ENCODE data around the gene POP7.

Gene POP7

DNA sequence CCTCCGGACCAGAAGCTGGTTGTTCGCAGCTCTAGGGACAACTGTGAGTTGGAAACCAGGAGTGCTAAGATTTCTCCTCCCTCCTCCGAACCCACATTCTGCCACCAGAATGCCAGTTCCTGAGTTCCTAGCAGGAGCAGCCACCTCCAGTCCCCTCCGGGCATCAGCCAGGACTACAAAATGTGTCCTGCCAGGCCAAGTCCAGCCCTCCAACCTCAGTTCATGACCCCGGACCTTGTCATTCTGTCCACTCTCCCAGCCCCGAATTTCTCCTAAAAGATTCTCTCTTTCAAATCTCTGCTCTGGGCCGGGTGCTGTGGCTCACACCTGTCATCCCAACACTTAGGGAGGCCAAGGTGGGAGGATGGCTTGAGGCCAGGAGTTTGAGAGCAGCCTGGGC is 29.8 kb downstream of the POP7 start:
- TF ChIP-seq ZNF565 (CRISPR knock-in tag; conservative IDR thresholded peaks at IDR 0.05; ENCODE audit: low read depth) (no peak), ISL1 (CRISPR knock-in tag; IDR thresholded peaks at IDR 0.05) (no peak), TOX (CRISPR knock-in tag; IDR thresholded peaks at IDR 0.05; ENCODE audit: borderline replicate concordance) (no peak), TCF4 (CRISPR knock-in tag; IDR thresholded peaks at IDR 0.05; ENCODE audit: borderline replicate concordance) (no peak), OSR1 (CRISPR knock-in tag; IDR thresholded peaks at IDR 0.05) (no peak), SNAI2 (CRISPR knock-in tag; IDR thresholded peaks at IDR 0.05) (no peak), ZNF70 (CRISPR knock-in tag; IDR thresholded peaks at IDR 0.05) (no peak), ESRRG (CRISPR knock-in tag; IDR thresholded peaks at IDR 0.05) (no peak), ZNF8 (CRISPR knock-in tag; IDR thresholded peaks at IDR 0.05) (no peak), GLIS3 (CRISPR knock-in tag; IDR thresholded peaks at IDR 0.05) (no peak), BACH2 (CRISPR knock-in tag; IDR thresholded peaks at IDR 0.05; ENCODE audit: borderline replicate concordance) (no peak), CSDC2 (CRISPR knock-in tag; IDR thresholded peaks at IDR 0.05) (no peak)
- TF ChIP-seq, protein P1, sequence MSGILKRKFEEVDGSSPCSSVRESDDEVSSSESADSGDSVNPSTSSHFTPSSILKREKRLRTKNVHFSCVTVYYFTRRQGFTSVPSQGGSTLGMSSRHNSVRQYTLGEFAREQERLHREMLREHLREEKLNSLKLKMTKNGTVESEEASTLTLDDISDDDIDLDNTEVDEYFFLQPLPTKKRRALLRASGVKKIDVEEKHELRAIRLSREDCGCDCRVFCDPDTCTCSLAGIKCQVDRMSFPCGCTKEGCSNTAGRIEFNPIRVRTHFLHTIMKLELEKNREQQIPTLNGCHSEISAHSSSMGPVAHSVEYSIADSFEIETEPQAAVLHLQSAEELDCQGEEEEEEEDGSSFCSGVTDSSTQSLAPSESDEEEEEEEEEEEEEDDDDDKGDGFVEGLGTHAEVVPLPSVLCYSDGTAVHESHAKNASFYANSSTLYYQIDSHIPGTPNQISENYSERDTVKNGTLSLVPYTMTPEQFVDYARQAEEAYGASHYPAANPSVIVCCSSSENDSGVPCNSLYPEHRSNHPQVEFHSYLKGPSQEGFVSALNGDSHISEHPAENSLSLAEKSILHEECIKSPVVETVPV (CRISPR knock-in tag; IDR thresholded peaks at IDR 0.05), result no peak
- TF ChIP-seq, protein P2, sequence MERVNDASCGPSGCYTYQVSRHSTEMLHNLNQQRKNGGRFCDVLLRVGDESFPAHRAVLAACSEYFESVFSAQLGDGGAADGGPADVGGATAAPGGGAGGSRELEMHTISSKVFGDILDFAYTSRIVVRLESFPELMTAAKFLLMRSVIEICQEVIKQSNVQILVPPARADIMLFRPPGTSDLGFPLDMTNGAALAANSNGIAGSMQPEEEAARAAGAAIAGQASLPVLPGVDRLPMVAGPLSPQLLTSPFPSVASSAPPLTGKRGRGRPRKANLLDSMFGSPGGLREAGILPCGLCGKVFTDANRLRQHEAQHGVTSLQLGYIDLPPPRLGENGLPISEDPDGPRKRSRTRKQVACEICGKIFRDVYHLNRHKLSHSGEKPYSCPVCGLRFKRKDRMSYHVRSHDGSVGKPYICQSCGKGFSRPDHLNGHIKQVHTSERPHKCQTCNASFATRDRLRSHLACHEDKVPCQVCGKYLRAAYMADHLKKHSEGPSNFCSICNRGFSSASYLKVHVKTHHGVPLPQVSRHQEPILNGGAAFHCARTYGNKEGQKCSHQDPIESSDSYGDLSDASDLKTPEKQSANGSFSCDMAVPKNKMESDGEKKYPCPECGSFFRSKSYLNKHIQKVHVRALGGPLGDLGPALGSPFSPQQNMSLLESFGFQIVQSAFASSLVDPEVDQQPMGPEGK (CRISPR knock-in tag; IDR thresholded peaks at IDR 0.05; ENCODE audit: borderline replicate concordance), result no peak
- TF ChIP-seq, protein P3, sequence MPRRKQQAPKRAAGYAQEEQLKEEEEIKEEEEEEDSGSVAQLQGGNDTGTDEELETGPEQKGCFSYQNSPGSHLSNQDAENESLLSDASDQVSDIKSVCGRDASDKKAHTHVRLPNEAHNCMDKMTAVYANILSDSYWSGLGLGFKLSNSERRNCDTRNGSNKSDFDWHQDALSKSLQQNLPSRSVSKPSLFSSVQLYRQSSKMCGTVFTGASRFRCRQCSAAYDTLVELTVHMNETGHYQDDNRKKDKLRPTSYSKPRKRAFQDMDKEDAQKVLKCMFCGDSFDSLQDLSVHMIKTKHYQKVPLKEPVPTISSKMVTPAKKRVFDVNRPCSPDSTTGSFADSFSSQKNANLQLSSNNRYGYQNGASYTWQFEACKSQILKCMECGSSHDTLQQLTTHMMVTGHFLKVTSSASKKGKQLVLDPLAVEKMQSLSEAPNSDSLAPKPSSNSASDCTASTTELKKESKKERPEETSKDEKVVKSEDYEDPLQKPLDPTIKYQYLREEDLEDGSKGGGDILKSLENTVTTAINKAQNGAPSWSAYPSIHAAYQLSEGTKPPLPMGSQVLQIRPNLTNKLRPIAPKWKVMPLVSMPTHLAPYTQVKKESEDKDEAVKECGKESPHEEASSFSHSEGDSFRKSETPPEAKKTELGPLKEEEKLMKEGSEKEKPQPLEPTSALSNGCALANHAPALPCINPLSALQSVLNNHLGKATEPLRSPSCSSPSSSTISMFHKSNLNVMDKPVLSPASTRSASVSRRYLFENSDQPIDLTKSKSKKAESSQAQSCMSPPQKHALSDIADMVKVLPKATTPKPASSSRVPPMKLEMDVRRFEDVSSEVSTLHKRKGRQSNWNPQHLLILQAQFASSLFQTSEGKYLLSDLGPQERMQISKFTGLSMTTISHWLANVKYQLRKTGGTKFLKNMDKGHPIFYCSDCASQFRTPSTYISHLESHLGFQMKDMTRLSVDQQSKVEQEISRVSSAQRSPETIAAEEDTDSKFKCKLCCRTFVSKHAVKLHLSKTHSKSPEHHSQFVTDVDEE (CRISPR knock-in tag; IDR thresholded peaks at IDR 0.05), result no peak
- TF ChIP-seq, protein P4, sequence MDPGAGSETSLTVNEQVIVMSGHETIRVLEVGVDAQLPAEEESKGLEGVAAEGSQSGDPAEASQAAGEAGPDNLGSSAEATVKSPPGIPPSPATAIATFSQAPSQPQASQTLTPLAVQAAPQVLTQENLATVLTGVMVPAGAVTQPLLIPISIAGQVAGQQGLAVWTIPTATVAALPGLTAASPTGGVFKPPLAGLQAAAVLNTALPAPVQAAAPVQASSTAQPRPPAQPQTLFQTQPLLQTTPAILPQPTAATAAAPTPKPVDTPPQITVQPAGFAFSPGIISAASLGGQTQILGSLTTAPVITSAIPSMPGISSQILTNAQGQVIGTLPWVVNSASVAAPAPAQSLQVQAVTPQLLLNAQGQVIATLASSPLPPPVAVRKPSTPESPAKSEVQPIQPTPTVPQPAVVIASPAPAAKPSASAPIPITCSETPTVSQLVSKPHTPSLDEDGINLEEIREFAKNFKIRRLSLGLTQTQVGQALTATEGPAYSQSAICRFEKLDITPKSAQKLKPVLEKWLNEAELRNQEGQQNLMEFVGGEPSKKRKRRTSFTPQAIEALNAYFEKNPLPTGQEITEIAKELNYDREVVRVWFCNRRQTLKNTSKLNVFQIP (CRISPR knock-in tag; IDR thresholded peaks at IDR 0.05; ENCODE audit: borderline replicate concordance, low read depth), result no peak
- no peak for ATAC-seq

DNA sequence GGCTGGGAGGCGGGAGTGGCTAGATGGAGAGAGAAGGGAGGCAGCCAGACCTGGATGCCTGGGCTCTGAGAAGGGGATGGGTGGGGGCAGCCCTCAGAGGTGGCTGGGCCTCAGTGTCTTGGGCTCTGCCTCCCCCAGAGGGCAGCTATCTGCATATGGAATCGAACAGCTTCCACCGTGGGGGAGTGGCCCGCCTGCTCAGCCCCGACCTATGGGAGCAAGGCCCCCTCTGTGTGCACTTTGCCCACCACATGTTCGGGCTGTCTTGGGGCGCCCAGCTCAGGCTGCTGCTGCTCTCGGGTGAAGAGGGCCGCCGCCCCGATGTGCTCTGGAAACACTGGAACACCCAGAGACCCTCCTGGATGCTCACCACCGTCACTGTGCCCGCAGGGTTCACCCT is 30.8 kb downstream of the POP7 start:
- no peak for ATAC-seq
- TF ChIP-seq BACH2 (CRISPR knock-in tag; IDR thresholded peaks at IDR 0.05; ENCODE audit: borderline replicate concordance) (no peak), SNAI2 (CRISPR knock-in tag; IDR thresholded peaks at IDR 0.05) (no peak), CSDC2 (CRISPR knock-in tag; IDR thresholded peaks at IDR 0.05) (no peak), PPARA (CRISPR knock-in tag; IDR thresholded peaks at IDR 0.05; ENCODE audit: borderline replicate concordance) (no peak), RARB (CRISPR knock-in tag; IDR thresholded peaks at IDR 0.05) (no peak), ZNF70 (CRISPR knock-in tag; IDR thresholded peaks at IDR 0.05) (no peak), TOX (CRISPR knock-in tag; IDR thresholded peaks at IDR 0.05; ENCODE audit: borderline replicate concordance) (no peak), ZC3H10 (CRISPR knock-in tag; IDR thresholded peaks at IDR 0.05) (no peak), OSR1 (CRISPR knock-in tag; IDR thresholded peaks at IDR 0.05) (no peak), ZFP30 (CRISPR knock-in tag; IDR thresholded peaks at IDR 0.05) (no peak)
- TF ChIP-seq, protein P5, sequence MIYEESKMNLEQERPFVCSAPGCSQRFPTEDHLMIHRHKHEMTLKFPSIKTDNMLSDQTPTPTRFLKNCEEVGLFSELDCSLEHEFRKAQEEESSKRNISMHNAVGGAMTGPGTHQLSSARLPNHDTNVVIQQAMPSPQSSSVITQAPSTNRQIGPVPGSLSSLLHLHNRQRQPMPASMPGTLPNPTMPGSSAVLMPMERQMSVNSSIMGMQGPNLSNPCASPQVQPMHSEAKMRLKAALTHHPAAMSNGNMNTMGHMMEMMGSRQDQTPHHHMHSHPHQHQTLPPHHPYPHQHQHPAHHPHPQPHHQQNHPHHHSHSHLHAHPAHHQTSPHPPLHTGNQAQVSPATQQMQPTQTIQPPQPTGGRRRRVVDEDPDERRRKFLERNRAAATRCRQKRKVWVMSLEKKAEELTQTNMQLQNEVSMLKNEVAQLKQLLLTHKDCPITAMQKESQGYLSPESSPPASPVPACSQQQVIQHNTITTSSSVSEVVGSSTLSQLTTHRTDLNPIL (CRISPR knock-in tag; IDR thresholded peaks at IDR 0.05; ENCODE audit: low read depth), result no peak
- TF ChIP-seq, protein P4 (CRISPR knock-in tag; IDR thresholded peaks at IDR 0.05; ENCODE audit: borderline replicate concordance, low read depth), result no peak
- TF ChIP-seq, protein P2 (CRISPR knock-in tag; IDR thresholded peaks at IDR 0.05; ENCODE audit: borderline replicate concordance), result no peak
- TF ChIP-seq, protein P3 (CRISPR knock-in tag; IDR thresholded peaks at IDR 0.05), result no peak
